Peyer's patch (tissue), 4 donors: Measurements from ENCODE around the gene TSEN54.

ENCODE experiments used
- CTCF ChIP-seq, 6 experiments: fragments of 450-650 bp in 4 of 6; fragments of 200-600 bp in 2 of 6; sonication (generic) in 1 of 6; IDR thresholded peaks; one replicate each; pipeline ENCODE4 v1.5.1; 2017 to 2019; ENCODE audit warnings: antibody characterized with exemption in 6 of 6, mild to moderate bottlenecking in 3 of 6, moderate library complexity in 1 of 6
- POLR2A ChIP-seq, 2 donors: fragments of 450-650 bp; IDR thresholded peaks; one replicate each; pipeline ENCODE4 v1.5.1; 2017; ENCODE audit warnings: antibody characterized with exemption in 2 of 2, mild to moderate bottlenecking in 2 of 2, moderate library complexity in 2 of 2

GRCh38 chr17:75505640-75506039, 10.7 kb upstream of the TSEN54 start:
- TF ChIP-seq CTCF (IDR thresholded peaks at IDR 0.05) (no peak), POLR2A (IDR thresholded peaks at IDR 0.05) (no peak)
